ENCODE data around the gene SNED1.
A peak's percentile ranks its signal among the peaks of the same experiment; 100 is the strongest.

SNED1 gene

DNA sequence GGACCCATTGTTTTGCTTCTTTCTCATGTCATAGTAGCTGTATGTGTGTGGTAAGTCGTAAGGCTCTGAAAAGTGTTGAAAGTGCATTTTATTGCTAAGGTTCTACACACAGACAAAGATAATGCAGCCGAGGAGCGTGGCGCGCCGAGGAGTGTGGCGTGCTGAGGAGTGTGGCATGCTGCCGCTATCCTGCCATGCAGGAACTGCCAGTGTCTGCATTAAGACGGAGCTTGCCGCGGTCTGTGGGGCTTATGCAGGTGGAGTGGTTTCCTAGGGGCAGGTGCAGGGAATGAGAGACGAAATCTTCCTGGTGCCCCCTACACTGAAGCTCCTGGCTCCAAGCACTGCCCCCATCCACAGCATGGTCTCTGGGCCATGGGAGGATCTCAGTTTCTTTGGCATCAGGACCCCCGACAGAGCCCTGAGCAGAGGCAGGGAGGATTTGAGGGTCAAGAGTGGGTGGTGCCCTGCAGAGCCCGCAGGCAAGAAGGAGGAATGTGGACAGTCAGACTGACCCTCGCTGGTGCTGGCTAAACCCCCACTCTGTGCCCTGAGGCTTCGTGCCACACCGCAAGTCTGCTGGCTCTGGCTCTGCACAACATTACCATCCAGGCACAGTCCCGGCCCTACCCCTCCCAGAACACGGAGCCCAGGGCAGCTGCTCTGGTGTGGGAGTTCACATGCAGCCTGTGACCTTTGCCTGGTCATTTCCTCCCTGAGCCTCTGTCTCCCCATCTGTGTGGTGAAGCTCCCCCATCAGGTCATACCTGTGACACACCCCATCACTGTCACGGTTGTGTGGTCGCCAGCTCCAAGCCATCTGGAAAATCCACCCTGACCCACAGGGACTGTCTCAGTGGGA lies 3.2 kb downstream of the SNED1 start:
- H3K36me3 Mint-ChIP-seq, result peaks cover 16% of the 10 kb centered on the region
- H3K27me3 Mint-ChIP-seq, result peaks cover 44% of the 10 kb centered on the region
- no peak overlapping the region for H3K4me3 Mint-ChIP-seq

DNA sequence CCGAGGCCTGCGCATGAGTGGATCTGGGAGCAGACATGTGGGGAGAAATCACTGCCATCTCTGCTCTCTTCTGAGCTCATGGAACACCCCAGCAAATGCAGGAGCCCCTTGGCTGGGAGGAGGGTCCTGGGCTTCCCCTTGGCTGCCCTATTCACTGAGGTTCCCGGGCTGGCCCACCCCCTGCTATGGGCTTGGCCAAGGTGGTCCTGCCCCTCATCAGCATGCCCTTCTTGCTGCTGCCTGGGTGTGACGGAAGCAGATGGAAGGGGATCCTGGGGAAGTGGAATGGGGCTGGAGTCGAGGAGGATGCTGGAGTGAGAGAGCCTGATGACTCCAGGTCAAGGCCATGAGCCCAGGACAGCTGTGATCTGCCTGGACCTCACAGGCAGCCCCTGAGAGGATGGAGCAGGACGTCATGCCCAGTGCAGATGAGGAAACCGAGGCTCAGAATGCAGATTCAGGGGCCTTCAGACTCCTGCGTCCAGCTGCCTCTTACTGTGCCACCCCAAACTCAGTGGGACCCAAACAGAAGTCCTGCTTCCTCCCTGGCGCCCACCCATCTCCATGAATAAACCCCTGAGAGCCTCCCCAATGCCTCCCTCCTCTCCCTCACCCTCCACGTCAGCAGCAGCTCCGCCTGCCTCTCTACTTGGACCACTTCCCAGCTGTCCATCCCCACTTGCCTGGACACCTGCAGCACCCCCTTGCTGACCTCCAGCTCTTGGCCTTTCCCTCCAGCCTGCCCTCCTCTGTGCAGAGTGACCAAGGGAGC lies 4.0 kb downstream of the SNED1 start:
- peaks cover 10% of the 10 kb centered on the region for H3K4me1 Mint-ChIP-seq
- H3K27me3 Mint-ChIP-seq, result peaks cover 36% of the 10 kb centered on the region
- no peak overlapping the region for H3K27ac Mint-ChIP-seq
- H3K4me3 Mint-ChIP-seq, result no peak overlapping the region
- no peak for ATAC-seq
- H3K36me3 Mint-ChIP-seq, result peaks cover 16% of the 10 kb centered on the region
- H3K9me3 Mint-ChIP-seq, result peaks cover 23% of the 10 kb centered on the region

More for the DNA sequence above, 3.2 kb downstream of the SNED1 start:
- Mint-ChIP-seq H3K27ac (no peak overlapping the region), H3K9me3 (peaks cover 23% of the 10 kb centered on the region), H3K4me1 (peaks cover 13% of the 10 kb centered on the region)
- no peak for ATAC-seq

DNA sequence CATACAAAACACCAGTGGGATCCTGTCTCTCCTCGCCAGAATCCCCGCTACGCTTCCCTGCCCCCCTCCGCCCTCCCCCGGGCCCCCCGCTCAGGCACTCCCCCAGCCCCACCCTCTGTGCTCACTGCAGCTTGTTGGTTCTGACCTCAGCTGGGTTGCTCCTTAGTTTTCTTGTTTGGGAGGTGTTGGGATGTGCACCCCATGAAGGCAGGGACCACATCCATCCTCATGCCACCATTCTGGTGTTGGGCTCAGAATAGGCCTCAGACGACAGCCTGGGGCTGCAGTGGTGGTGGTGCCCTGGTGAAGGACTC lies 4.6 kb downstream of the SNED1 start:
- Mint-ChIP-seq H3K36me3 (peaks cover 16% of the 10 kb centered on the region), H3K4me1 (peaks cover 8% of the 10 kb centered on the region), H3K9me3 (peaks cover 23% of the 10 kb centered on the region), H3K4me3 (no peak overlapping the region), H3K27ac (no peak overlapping the region), H3K27me3 (peaks cover 34% of the 10 kb centered on the region)
- no peak for ATAC-seq

DNA sequence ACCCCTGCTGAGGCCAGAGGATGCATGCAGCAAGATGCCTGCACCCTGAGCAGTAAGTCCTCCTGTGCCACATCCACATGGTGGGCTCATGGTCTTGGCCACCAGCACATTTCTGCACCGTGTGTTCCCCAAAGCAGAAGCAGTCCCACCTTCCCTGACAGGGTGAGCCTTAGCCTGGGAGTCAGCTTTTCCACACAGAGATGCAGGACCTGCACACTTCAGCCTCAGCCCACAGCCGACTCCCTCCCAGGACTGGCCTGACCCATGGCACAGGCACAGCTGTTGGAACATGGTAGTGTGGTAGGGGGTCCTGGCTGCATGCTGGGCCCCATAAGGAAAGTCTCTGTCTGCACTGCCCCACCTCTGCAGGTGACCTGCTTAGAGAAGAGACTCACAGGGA lies 5.0 kb downstream of the SNED1 start:
- ATAC-seq, result no peak
- H3K4me3 Mint-ChIP-seq, result no peak overlapping the region
- H3K36me3 Mint-ChIP-seq, result peaks cover 16% of the 10 kb centered on the region
- H3K27me3 Mint-ChIP-seq, result peaks cover 38% of the 10 kb centered on the region
- peaks cover 23% of the 10 kb centered on the region for H3K9me3 Mint-ChIP-seq
- no peak overlapping the region for H3K27ac Mint-ChIP-seq
- H3K4me1 Mint-ChIP-seq, result peaks cover 8% of the 10 kb centered on the region

DNA sequence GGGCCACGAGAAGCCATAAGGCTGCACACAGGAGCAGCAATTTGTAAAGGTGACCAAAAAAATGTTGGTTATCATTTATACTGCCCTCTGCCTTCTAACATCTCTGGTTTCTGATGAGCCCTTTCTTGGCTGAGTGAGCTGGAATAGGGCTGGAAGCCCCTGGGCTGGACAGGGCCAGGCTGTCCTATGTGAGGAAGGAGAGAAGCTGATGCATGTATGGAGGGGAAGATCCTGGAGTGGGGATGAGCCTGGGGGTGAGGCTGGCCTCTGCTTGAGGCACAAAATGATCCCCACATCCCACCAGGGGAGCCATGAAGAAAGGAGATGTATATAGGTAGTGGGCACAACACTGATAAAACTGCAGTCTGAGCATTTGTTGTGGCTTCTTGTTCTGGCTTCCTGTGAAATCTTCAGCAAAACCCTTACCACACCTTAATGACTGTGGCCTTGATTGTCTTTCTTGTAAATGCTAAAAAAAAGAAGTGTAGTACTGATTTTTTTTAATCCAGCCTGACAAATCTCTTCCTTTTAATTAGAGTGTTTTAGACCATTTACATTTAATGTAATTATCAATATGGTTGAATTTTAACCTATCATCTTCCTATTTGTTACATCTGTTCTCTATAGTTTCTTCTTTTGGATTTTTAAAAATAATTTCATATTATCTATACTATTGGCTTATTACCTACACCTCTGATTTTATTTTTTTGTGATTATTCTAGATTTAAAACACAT lies 5.6 kb downstream of the SNED1 start:
- no peak overlapping the region for H3K27ac Mint-ChIP-seq
- peaks cover 11% of the 10 kb centered on the region for H3K4me1 Mint-ChIP-seq
- peaks cover 44% of the 10 kb centered on the region for H3K27me3 Mint-ChIP-seq
- H3K9me3 Mint-ChIP-seq, result peaks cover 23% of the 10 kb centered on the region
- no peak for ATAC-seq
- H3K4me3 Mint-ChIP-seq, result no peak overlapping the region
- peaks cover 16% of the 10 kb centered on the region for H3K36me3 Mint-ChIP-seq

DNA sequence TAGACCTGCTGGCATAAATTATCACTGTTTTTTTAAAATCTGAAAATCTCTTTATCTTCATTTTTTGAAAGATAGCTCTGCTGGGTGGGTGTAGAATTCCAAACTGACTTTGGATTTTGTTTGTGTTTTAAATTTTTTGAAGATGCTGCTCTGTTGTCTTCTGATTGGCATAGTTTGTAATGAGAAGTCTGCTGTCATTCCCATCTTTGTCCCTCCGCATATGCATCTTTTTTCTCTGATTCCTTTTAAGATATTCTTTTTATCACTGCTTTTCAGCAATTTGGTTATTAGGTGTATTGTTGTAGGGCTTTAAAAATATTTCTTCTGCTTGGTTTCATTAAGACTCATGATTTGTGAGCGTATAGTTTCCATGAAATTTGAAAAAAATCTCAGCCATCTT lies 7.2 kb downstream of the SNED1 start:
- no peak overlapping the region for H3K4me3 Mint-ChIP-seq
- H3K36me3 Mint-ChIP-seq, result peaks cover 16% of the 10 kb centered on the region
- peaks cover 23% of the 10 kb centered on the region for H3K9me3 Mint-ChIP-seq
- peaks cover 46% of the 10 kb centered on the region for H3K27me3 Mint-ChIP-seq
- no peak for ATAC-seq
- no peak overlapping the region for H3K27ac Mint-ChIP-seq
- H3K4me1 Mint-ChIP-seq, result peaks cover 18% of the 10 kb centered on the region

DNA sequence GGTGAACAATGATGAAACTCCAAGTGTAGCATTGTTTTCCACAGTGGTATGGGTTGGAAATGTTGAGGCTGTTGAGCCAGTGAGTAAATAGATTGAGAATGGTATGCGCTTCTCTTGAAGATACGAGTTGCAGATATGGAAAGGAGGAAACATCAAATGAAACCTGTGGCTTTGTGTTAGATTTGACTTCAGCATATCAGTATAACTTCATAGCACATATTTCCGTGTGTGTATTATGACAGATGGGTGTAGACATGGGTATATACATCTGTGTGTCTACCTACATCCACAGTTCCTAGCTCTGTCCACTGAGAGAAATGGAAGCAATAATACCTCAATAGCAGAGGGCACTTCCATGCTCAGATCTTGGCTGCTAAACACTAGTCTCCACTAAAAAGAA lies 8.0 kb downstream of the SNED1 start:
- Mint-ChIP-seq H3K9me3 (peaks cover 23% of the 10 kb centered on the region), H3K27ac (no peak overlapping the region), H3K4me3 (no peak overlapping the region), H3K36me3 (peaks cover 16% of the 10 kb centered on the region), H3K4me1 (peaks cover 18% of the 10 kb centered on the region), H3K27me3 (peaks cover 37% of the 10 kb centered on the region)
- ATAC-seq, result no peak

DNA sequence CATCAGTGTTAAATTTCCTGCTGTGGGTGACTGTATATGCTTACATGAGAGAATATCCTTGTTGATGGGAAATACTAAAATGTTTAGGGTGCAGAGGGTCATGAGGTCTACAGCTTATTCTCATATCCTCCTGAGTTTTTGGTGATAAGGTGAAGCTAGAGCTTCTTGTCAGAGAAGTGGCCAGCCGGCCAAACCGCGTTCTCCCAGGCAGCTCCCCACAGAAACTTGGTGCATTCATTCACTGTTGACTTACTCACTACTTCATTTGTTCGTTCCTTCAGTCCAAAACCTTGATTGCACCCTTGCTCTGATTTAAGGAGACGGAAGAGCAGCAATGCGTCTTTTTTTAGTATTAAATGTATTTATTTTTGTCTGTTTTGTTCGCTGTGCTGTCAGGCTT lies 8.7 kb downstream of the SNED1 start:
- peaks cover 16% of the 10 kb centered on the region for H3K36me3 Mint-ChIP-seq
- H3K27ac Mint-ChIP-seq, result no peak overlapping the region
- peaks cover 32% of the 10 kb centered on the region for H3K27me3 Mint-ChIP-seq
- H3K9me3 Mint-ChIP-seq, result peaks cover 23% of the 10 kb centered on the region
- no peak for ATAC-seq
- H3K4me3 Mint-ChIP-seq, result no peak overlapping the region
- H3K4me1 Mint-ChIP-seq, result peaks cover 18% of the 10 kb centered on the region

DNA sequence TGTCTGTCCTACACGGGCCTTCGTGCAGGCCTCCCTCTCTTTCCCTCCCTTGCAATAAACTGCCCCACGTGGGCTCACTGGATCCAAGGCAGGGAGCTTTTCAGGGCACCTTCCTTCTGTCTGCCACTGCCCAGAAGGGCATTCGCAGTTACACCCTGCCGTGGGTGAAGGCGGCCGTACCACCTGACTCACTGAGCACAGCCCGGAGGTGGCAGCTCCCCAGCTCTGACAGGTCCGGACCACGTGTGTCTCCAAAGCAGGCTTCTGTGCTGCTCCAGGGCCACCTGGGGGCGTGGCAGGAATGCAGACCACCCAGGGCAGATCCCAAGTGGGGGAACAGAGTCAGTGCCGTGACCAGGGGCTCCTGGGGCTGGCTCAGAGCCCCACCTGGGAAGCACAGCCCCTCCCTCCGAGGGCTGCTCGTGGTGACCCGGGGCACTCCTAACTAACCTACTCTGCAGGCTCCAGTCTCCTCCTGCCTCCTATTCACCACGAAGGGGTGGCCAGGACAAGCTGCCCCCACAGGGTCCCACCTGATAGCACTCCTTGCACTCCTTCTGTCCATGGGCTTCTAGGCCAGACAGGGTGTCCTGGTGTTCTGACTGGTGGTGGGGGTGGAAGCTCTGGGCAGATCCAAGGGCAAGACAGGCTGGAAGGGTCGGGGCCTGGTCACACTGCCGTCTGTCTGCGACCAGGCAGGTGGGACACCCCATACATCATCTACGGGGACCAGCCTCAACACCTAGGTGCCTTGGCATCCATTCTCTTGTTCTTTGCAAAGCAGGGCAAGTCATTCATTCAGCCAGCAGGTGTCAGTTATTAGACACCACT lies 9.7 kb downstream of the SNED1 start:
- Mint-ChIP-seq H3K36me3 (peaks cover 14% of the 10 kb centered on the region), H3K27me3 (peaks cover 27% of the 10 kb centered on the region), H3K4me1 (peaks cover 18% of the 10 kb centered on the region), H3K4me3 (no peak overlapping the region), H3K9me3 (peaks cover 16% of the 10 kb centered on the region), H3K27ac (no peak overlapping the region)
- ATAC-seq, result no peak

DNA sequence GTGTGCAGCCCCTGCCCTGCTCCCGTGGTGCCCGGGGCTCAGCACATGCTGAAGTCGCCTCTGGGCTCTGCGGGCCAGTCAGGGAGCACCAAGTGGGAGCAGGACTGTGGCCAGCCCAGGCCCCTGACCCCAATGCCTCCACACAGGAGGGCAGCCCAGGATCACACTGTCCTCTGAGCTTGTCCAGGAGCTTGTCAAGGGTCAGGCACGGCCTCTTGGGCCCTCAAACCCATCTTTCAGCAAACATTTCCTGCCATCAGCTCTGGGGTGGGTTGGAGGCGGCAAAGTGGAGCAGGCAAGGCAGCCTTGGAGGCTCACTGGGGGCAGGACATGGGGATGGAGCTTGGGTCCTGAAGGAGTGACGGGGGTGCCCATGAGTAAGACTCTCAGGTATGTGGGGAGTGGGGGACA lies 10.3 kb downstream of the SNED1 start:
- H3K27me3 Mint-ChIP-seq, result peaks cover 27% of the 10 kb centered on the region
- H3K9me3 Mint-ChIP-seq, result peaks cover 12% of the 10 kb centered on the region
- ATAC-seq, result no peak
- H3K27ac Mint-ChIP-seq, result no peak overlapping the region
- H3K4me1 Mint-ChIP-seq, result peaks cover 18% of the 10 kb centered on the region
- H3K36me3 Mint-ChIP-seq, result peaks cover 8% of the 10 kb centered on the region
- no peak overlapping the region for H3K4me3 Mint-ChIP-seq

DNA sequence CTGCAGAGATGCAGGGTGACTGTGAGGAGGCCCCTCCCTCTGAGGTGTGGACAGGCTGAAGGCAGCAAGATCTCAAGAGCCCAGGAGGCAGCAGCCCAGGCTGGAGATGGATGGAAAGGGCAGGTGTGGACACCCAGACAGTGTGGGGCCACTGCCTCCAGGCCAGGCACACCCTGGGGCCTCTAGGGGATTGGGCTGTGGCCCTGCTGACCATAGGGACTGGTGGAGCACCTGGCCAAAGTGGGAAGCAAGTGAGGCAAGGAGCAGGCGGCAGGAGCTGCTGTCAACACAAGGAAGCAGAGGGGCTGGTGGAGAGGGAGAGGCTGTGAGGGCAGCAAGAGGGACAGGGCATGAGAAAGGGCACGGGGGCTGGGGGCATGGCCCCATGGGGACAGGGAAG lies 10.8 kb downstream of the SNED1 start:
- Mint-ChIP-seq H3K4me1 (peaks cover 18% of the 10 kb centered on the region), H3K9me3 (peaks cover 8% of the 10 kb centered on the region), H3K27me3 (peaks cover 27% of the 10 kb centered on the region), H3K4me3 (no peak overlapping the region), H3K27ac (no peak overlapping the region), H3K36me3 (peaks cover 6% of the 10 kb centered on the region)
- ATAC-seq, result no peak

DNA sequence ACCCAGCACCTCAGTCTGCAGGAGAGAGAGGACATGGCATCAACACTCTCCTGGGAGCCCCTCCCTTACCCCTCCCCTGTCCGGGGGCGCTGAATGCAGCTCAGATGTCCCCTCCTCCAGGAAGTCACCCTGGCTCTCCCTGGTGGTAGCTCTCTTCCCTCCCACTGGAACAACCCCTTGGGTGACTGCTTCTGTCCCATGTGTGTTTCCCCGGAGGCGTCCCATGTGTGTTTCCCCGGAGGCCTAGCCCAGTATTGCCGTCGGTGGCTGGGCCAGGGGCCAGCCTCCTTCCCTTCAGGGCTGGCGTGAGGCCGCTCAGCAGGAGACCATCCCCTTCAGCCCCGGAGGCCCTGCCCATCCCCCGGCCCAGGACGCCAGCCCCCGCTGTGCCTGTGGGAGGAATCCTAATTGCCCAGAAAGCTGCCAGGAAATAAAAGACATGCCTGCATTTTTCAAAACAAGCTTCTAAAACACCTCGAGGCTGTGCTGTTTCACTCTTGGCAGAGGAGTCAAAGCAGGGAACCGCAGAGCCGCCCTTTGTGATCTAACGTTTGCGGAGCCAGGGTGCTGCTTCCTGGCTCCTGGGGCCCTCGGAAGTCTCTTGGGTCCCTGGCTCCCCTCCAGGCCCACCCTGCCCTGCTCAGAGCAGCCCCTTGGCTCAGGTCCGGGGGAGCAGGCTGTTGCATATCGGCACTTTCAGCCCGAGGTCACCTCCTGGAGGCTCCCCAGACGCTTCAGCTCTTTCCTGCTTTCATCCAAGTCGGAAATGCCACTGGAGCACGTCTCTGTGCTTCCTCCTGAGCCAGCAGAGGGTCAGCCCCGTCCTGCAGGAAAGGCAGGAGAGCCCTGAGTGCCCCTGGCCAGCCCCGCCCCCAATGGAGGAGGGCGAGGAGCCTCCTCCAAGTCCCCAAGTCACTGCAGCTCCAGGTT lies 11.4 kb downstream of the SNED1 start:
- peak overlapping the region; percentile 41 for H3K4me3 Mint-ChIP-seq
- ATAC-seq, result no peak
- peaks cover 6% of the 10 kb centered on the region for H3K36me3 Mint-ChIP-seq
- H3K27me3 Mint-ChIP-seq, result peaks cover 27% of the 10 kb centered on the region
- peaks cover 8% of the 10 kb centered on the region for H3K9me3 Mint-ChIP-seq
- no peak overlapping the region for H3K27ac Mint-ChIP-seq
- H3K4me1 Mint-ChIP-seq, result peaks cover 18% of the 10 kb centered on the region

DNA sequence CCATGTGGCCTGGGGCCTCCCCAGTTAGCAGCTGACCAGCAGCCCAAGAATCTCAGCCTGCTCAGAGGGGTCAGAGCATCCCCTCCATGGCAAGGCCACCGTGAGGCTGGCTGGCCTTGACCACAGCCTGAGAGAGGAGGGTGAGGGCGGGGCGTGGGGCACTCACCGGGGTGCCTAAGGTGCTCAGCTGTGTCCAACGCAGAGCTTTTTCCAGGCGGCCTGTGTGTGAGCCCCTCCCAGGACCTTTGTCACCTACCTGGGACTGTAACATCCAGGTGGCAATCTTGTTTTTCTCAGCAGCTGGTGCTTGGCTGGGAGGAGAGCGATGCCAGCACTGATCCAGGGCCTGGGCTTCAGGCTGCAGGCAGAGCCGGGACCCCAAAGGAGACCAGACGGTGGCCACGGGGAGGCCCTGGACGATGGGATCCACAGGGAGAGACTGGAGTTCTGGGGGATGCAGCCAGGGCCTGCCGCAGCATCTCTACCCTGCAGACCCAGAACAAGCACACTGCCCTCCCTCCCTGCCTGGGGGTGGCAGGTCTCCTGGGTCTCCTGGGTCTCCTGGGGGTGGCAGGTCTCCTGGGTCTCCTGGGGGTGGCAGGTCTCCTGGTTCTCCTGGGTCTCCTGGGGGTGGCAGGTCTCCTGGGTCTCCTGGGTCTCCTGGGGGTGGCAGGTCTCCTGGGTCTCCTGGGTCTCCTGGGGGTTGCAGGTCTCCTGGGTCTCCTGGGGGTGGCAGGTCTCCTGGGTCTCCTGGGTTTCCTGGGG lies 12.3 kb downstream of the SNED1 start:
- peaks cover 27% of the 10 kb centered on the region for H3K27me3 Mint-ChIP-seq
- ATAC-seq, result no peak
- no peak overlapping the region for H3K27ac Mint-ChIP-seq
- H3K36me3 Mint-ChIP-seq, result peaks cover 2% of the 10 kb centered on the region
- H3K4me3 Mint-ChIP-seq, result peak overlapping the region; percentile 41
- peaks cover 18% of the 10 kb centered on the region for H3K4me1 Mint-ChIP-seq
- H3K9me3 Mint-ChIP-seq, result peaks cover 5% of the 10 kb centered on the region

Measured in stimulated activated memory B cell treated with anti-CD40 and anti-IgM and Interleukin-4, amounts not matched to agents 10 μg/mL and 1 μg/mL and 100 μg/mL, for 72 hours (primary cell).